Measurements from ENCODE around the gene DOCK2.

DOCK2 gene

GRCh38 chr5:169980418-169981053 lies 343.5 kb downstream of the DOCK2 start, which contains the start of gene INSYN2B:
Gene INSYN2B, minus strand, starts transcription at chr5:169980495. Its CDS starts 96,597 bp downstream, at chr5:169883898.
- no peak for DNase-seq (ENCODE audit: low read depth, low spot score)

GRCh38 chr5:169988206-169988605 lies 351.1 kb downstream of the DOCK2 start:
- DNase-seq (ENCODE audit: low read depth, low spot score) = no peak

GRCh38 chr5:169988947-169989346 lies 351.9 kb downstream of the DOCK2 start:
- DNase-seq (ENCODE audit: low read depth, low spot score) = no peak

GRCh38 chr5:169989365-169989764 lies 352.3 kb downstream of the DOCK2 start:
- DNase-seq (ENCODE audit: low read depth, low spot score) = no peak

- DNase-seq (ENCODE audit: low read depth, low spot score) = no peak
These were observed 354.2 kb downstream of the DOCK2 start for GRCh38 chr5:169991115-169991869.

GRCh38 chr5:169992789-169993484 lies 355.9 kb downstream of the DOCK2 start:
- no peak for DNase-seq (ENCODE audit: low read depth, low spot score)

- no peak for DNase-seq (ENCODE audit: low read depth, low spot score)
These were observed 356.4 kb downstream of the DOCK2 start for GRCh38 chr5:169993485-169993790.

GRCh38 chr5:169997798-169998197 lies 360.7 kb downstream of the DOCK2 start:
- no peak for DNase-seq (ENCODE audit: low read depth, low spot score)

- DNase-seq (ENCODE audit: low read depth, low spot score) = no peak
These were observed 362.5 kb downstream of the DOCK2 start for GRCh38 chr5:169999621-170000020.

GRCh38 chr5:170000155-170000554 lies 363.1 kb downstream of the DOCK2 start:
- no peak for DNase-seq (ENCODE audit: low read depth, low spot score)

GRCh38 chr5:170006021-170006420 lies 368.9 kb downstream of the DOCK2 start:
- no peak for DNase-seq (ENCODE audit: low read depth, low spot score)

GRCh38 chr5:170008376-170008775 lies 371.3 kb downstream of the DOCK2 start:
- DNase-seq (ENCODE audit: low read depth, low spot score) = no peak

GRCh38 chr5:170010595-170010994 lies 373.5 kb downstream of the DOCK2 start:
- DNase-seq (ENCODE audit: low read depth, low spot score) = no peak

GRCh38 chr5:170011751-170012150 lies 374.7 kb downstream of the DOCK2 start:
- DNase-seq (ENCODE audit: low read depth, low spot score) = no peak

GRCh38 chr5:170012622-170013021 lies 375.5 kb downstream of the DOCK2 start:
- no peak for DNase-seq (ENCODE audit: low read depth, low spot score)

GRCh38 chr5:170020423-170020822 lies 383.3 kb downstream of the DOCK2 start:
- no peak for DNase-seq (ENCODE audit: low read depth, low spot score)

GRCh38 chr5:170021506-170021905 lies 384.4 kb downstream of the DOCK2 start:
- DNase-seq (ENCODE audit: low read depth, low spot score) = no peak

- no peak for DNase-seq (ENCODE audit: low read depth, low spot score)
These were observed 388.8 kb downstream of the DOCK2 start for GRCh38 chr5:170025853-170026252.

GRCh38 chr5:170028124-170028523 lies 391.0 kb downstream of the DOCK2 start:
- no peak for DNase-seq (ENCODE audit: low read depth, low spot score)

GRCh38 chr5:170034231-170034630 lies 397.2 kb downstream of the DOCK2 start:
- DNase-seq (ENCODE audit: low read depth, low spot score) = no peak

- no peak for DNase-seq (ENCODE audit: low read depth, low spot score)
These were observed 401.2 kb downstream of the DOCK2 start for GRCh38 chr5:170038241-170038640.

GRCh38 chr5:170039830-170040229 lies 402.8 kb downstream of the DOCK2 start:
- DNase-seq (ENCODE audit: low read depth, low spot score) = no peak

GRCh38 chr5:170046241-170046640 lies 409.2 kb downstream of the DOCK2 start:
- no peak for DNase-seq (ENCODE audit: low read depth, low spot score)
